Left lung (tissue), 10 donors: ENCODE data around the gene ACAP2. TPM values are rescaled to one million over a fixed set of nuclear protein-coding genes. Genes with fewer than 3 reads are reported as not detected.
A peak's percentile ranks its signal among the peaks of the same experiment; 100 is the strongest.
"Not testable (repeated sequence)": the region's sequence is repeated elsewhere in the genome, so short reads cannot be mapped to it uniquely, and the experiment has no call there.

Experiments used
- ATAC-seq: fragments of 200-7000 bp; cut with Tn5 transposase; one replicate; pipeline ENCODE4 v1.9.1; 2020; ENCODE audit warnings: moderate library complexity
- DNase-seq, 4 donors: peaks; one replicate each; pipeline ENCODE4 v3.0.0-alpha.2; 2013 to 2020
- H3K27ac ChIP-seq, 2 donors: fragments of 200-600 bp; sonication (generic) in 1 of 2; one replicate each; pipeline versions ENCODE4 v1.5.0 to v1.8.0; 2020 to 2021
- H3K27me3 ChIP-seq, 2 donors: fragments of 200-600 bp; sonication (generic) in 1 of 2; one replicate each; pipeline versions ENCODE4 v1.5.0 to v1.8.0; 2020 to 2021
- H3K36me3 ChIP-seq, 2 donors: fragments of 200-600 bp; sonication (generic) in 1 of 2; one replicate each; pipeline versions ENCODE4 v1.5.0 to v1.8.0; 2020 to 2021
- H3K4me1 ChIP-seq, 2 donors: fragments of 200-600 bp; one replicate each; pipeline ENCODE4 v1.8.0; 2021
- H3K4me3 ChIP-seq, 2 donors: fragments of 200-600 bp; sonication (generic) in 1 of 2; one replicate each; pipeline versions ENCODE4 v1.5.0 to v1.8.0; 2020 to 2021; ENCODE audit warnings: mild to moderate bottlenecking in 1 of 2
- H3K9me3 ChIP-seq, 2 donors: fragments of 200-600 bp; sonication (generic) in 1 of 2; one replicate each; pipeline versions ENCODE4 v1.5.0 to v1.8.0; 2020 to 2021
- intact Hi-C, 2 donors: fragments of 100-400 bp; cut with DNase I; formaldehyde crosslinking; loops; one replicate each; pipeline versions ENCODE4 v1.11.2 to v1.14.2; 2022
- polyA plus RNA-seq, 6 donors: library from polyadenylated mRNA; unstranded; fragments of 120-200 nt; gene quantifications; one replicate each; pipeline ENCODE4 v1.2.1, GENCODE V29; 2013; ENCODE audit not compliant: insufficient read length in 6 of 6
- total RNA-seq, 2 donors: library from RNA; stranded (reverse); fragmentation: NEBNext Ultra II Directional; extraction: Animal tissue kit (Norgen Biotek cat#: 25700); gene quantifications; one replicate each; pipeline ENCODE4 v1.2.1, GENCODE V29; 2021
- TF ChIP-seq, protein P1 (sequence below), 2 donors: fragments of 200-600 bp; sonication (generic) in 1 of 2; IDR thresholded peaks; one replicate each; pipeline versions ENCODE4 v1.5.0 to v1.8.0; 2021; ENCODE audit warnings: antibody characterized with exemption in 2 of 2
- donor health status: DM: no; HTN: yes; CAD: no.
- donor health status: DM: no; HTN: no; CAD: no.

Gene ACAP2
- total and polyA plus RNA-seq, 8 donors, result 44.7 to 78.7 (median 51.2) TPM

DNA sequence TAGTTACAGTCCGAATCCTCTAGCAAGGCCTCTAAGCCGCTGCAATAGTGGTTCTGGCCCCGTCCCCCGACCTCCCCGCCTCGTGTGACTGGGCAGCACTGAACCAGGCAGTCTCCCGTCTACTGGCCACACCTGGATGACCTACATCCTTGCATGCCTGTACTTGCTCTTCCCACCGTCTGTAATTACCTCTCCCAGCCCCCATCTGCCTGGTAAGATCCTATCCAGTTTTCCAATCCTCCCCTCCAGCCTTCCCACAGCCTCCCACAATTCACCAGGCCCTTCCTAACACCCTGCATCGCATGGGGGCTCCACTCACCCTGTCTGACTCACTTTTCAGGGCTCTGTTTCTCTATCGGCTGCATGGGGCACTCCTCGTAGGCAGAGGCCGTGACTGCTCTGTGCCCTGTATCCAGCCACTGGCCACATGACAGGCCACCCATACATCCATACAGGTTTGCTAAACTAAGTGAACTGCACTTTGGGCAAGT lies 204.7 kb downstream of the ACAP2 start:
- Histone ChIP-seq H3K27ac (peak overlapping the region; percentile 4 to 48), H3K9me3 (peaks cover 0 to 5% of the 10 kb centered on the region in 2 donors), H3K4me3 (no peak overlapping the region), H3K27me3 (no peaks in the 10 kb centered on the region), H3K36me3 (no peaks in the 10 kb centered on the region), H3K4me1 (peaks cover 0 to 14% of the 10 kb centered on the region in 2 donors)
- no peak for ATAC-seq
- TF ChIP-seq, protein P1, sequence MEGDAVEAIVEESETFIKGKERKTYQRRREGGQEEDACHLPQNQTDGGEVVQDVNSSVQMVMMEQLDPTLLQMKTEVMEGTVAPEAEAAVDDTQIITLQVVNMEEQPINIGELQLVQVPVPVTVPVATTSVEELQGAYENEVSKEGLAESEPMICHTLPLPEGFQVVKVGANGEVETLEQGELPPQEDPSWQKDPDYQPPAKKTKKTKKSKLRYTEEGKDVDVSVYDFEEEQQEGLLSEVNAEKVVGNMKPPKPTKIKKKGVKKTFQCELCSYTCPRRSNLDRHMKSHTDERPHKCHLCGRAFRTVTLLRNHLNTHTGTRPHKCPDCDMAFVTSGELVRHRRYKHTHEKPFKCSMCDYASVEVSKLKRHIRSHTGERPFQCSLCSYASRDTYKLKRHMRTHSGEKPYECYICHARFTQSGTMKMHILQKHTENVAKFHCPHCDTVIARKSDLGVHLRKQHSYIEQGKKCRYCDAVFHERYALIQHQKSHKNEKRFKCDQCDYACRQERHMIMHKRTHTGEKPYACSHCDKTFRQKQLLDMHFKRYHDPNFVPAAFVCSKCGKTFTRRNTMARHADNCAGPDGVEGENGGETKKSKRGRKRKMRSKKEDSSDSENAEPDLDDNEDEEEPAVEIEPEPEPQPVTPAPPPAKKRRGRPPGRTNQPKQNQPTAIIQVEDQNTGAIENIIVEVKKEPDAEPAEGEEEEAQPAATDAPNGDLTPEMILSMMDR (IDR thresholded peaks at IDR 0.05), result no peak
- intact Hi-C loops, result no loop called here
- peak in 2 of 4 donors; percentile 8 to 36 for DNase-seq

DNA sequence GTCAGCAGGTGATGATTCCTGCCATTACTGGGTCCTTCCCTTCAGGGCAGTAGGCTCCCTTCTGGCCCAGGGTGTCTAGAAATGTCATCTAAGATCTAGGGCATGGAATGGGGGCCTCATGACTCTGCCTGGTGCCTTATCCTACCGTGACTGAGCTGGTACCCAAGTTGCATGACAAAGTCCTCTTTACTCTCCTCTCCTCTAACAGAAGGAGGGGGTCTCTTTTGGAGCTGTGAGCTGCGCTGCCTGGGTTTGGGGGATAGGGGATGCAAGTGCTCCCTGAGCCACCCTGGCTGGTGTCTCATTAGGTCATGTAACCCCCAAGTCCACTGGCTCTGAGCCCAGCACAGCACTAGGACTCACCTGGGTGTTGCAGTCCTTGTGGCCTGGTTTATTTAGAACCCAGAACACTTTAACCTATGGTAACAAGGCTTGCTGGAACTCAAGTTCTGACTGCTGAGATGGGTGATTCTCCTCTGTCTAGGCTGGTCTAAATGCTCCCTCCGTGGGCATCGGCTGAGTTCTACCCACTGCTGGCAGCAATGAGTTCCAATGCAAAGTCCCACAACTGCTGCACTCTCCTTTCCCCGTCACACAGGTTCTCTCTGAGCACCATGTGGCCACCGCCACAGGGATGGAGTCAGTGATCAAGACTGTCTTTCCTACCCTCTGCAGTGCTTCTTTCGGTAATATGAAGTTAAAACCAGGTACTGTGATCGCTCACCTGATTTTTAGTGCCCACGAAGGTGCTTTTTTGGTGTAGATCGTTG lies 205.8 kb downstream of the ACAP2 start:
- intact Hi-C loops, result no loop called here
- Histone ChIP-seq H3K4me3 (no peak overlapping the region), H3K27ac (no peak overlapping the region), H3K4me1 (peaks cover 0 to 14% of the 10 kb centered on the region in 2 donors), H3K36me3 (no peaks in the 10 kb centered on the region), H3K9me3 (peaks cover 0 to 5% of the 10 kb centered on the region in 2 donors), H3K27me3 (no peaks in the 10 kb centered on the region)
- ATAC-seq, result no peak
- TF ChIP-seq, protein P1 (IDR thresholded peaks at IDR 0.05), result no peak
- DNase-seq, result peak in 2 of 4 donors; percentile 14 to 47

DNA sequence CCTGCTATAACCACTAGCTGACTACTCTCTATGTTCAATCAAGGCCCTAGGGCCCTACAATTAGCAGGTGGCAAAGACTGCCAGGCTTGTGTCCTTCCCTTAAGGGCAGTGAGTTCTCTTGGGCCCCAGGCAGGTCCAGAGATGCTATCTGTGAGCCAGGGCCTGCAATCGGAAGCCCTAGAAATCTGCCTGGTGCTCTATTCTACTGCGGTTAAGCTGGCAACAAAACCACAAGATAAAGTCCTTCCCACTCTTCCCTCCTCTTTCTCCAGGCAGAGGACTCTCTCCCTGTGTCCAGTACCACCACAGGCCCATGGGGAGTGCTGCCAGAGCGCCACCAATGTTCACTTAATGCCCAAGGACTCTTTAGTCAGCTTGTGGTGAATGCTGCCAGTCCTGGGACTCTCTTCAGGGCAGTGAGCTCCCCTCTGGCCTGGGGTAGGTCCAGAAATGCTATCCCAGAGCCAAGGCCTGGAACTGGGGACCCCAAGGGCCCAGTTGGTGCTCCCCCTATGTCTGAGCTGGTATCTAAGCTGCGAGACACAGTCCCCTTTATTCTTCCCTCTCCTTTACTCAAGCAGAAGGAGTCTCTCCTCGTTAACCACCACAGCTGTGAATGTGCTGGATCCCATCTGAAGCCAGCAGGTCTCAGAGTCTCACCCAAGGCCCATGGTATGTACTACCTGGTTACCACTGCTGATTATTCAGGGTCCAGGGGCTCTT lies 206.6 kb downstream of the ACAP2 start:
- H3K27me3 ChIP-seq, result no peaks in the 10 kb centered on the region
- H3K27ac ChIP-seq, result no peak overlapping the region
- intact Hi-C loops, result no loop called here
- TF ChIP-seq, protein P1 (IDR thresholded peaks at IDR 0.05), result no peak
- peak in 1 of 4 donors; percentile 23 for DNase-seq
- H3K36me3 ChIP-seq, result no peaks in the 10 kb centered on the region
- H3K9me3 ChIP-seq, result peaks cover 0 to 5% of the 10 kb centered on the region in 2 donors
- ATAC-seq, result no peak
- H3K4me1 ChIP-seq, result peaks cover 0 to 14% of the 10 kb centered on the region in 2 donors
- H3K4me3 ChIP-seq, result no peak overlapping the region

DNA sequence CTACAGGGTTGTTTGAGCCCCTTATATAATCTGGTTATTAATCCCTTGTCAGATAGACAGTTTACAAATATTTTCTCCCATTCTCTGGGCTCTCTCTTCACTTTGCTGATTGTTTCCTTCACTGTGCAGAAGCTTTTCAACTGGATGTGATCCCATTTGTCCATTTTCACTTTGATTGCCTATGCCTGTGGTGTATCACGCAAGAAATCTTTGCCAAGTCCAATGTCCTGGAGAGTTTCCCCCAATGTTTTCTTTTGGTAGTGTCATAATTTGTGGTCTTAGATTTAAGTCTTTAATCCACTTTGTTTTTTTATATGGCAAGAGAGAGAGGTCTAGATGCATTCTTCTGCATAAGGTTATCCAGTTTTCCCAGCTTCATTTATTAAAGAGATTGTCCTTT lies 212.6 kb downstream of the ACAP2 start:
- Histone ChIP-seq H3K4me3 (no peak overlapping the region), H3K36me3 (peaks cover 0 to 9% of the 10 kb centered on the region in 2 donors), H3K9me3 (no peaks in the 10 kb centered on the region), H3K27me3 (no peaks in the 10 kb centered on the region), H3K4me1 (no peaks in the 10 kb centered on the region), H3K27ac (no peak overlapping the region)
- no peak for DNase-seq
- TF ChIP-seq, protein P1 (IDR thresholded peaks at IDR 0.05), result no peak
- intact Hi-C loops, result no loop called here
- no peak for ATAC-seq

DNA sequence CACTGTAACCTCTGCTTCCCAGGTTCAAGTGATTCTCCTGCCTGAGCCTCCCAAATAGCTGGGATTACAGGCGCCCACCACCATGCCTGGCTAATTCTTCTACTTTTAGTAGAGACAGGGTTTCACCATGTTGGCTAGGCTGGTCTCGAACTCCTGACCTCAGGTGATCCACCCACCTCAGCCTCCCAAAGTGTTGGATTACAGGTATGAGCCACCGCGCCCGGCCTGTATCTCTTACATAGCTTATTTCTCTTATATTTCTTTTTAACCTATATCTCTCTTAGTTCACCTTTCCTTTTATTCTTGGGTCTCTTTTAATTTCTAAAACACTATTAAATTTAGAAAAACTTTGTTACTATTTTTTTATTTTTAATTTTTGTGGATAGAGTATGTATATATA lies 213.9 kb downstream of the ACAP2 start:
- H3K36me3 ChIP-seq, H3K4me1 ChIP-seq, H3K27me3 ChIP-seq, H3K4me3 ChIP-seq, H3K27ac ChIP-seq, ATAC-seq, intact Hi-C loops, H3K9me3 ChIP-seq: not testable (repeated sequence)
- DNase-seq, result peak in 1 of 4 donors; percentile 13
